Left lung (tissue), 10 donors: Measurements from ENCODE around the gene CDC37L1. TPM values are rescaled to one million over a fixed set of nuclear protein-coding genes. Genes with fewer than 3 reads are reported as not detected.

Source experiments
- ATAC-seq: fragments of 200-7000 bp; cut with Tn5 transposase; one replicate; pipeline ENCODE4 v1.9.1; 2020; ENCODE audit warnings: moderate library complexity
- DNase-seq, 4 donors: peaks; one replicate each; pipeline ENCODE4 v3.0.0-alpha.2; 2013 to 2020
- H3K27ac ChIP-seq, 2 donors: fragments of 200-600 bp; sonication (generic) in 1 of 2; one replicate each; pipeline versions ENCODE4 v1.5.0 to v1.8.0; 2020 to 2021
- H3K27me3 ChIP-seq, 2 donors: fragments of 200-600 bp; sonication (generic) in 1 of 2; one replicate each; pipeline versions ENCODE4 v1.5.0 to v1.8.0; 2020 to 2021
- H3K36me3 ChIP-seq, 2 donors: fragments of 200-600 bp; sonication (generic) in 1 of 2; one replicate each; pipeline versions ENCODE4 v1.5.0 to v1.8.0; 2020 to 2021
- H3K4me1 ChIP-seq, 2 donors: fragments of 200-600 bp; one replicate each; pipeline ENCODE4 v1.8.0; 2021
- H3K4me3 ChIP-seq, 2 donors: fragments of 200-600 bp; sonication (generic) in 1 of 2; one replicate each; pipeline versions ENCODE4 v1.5.0 to v1.8.0; 2020 to 2021; ENCODE audit warnings: mild to moderate bottlenecking in 1 of 2
- H3K9me3 ChIP-seq, 2 donors: fragments of 200-600 bp; sonication (generic) in 1 of 2; one replicate each; pipeline versions ENCODE4 v1.5.0 to v1.8.0; 2020 to 2021
- CTCF ChIP-seq, 2 donors: fragments of 200-600 bp; sonication (generic) in 1 of 2; IDR thresholded peaks; one replicate each; pipeline versions ENCODE4 v1.5.0 to v1.8.0; 2021; ENCODE audit warnings: antibody characterized with exemption in 2 of 2
- intact Hi-C, 2 donors: fragments of 100-400 bp; cut with DNase I; formaldehyde crosslinking; loops; one replicate each; pipeline versions ENCODE4 v1.11.2 to v1.14.2; 2022
- polyA plus RNA-seq, 6 donors: library from polyadenylated mRNA; unstranded; fragments of 120-200 nt; gene quantifications; one replicate each; pipeline ENCODE4 v1.2.1, GENCODE V29; 2013; ENCODE audit not compliant: insufficient read length in 6 of 6
- total RNA-seq, 2 donors: library from RNA; stranded (reverse); fragmentation: NEBNext Ultra II Directional; extraction: Animal tissue kit (Norgen Biotek cat#: 25700); gene quantifications; one replicate each; pipeline ENCODE4 v1.2.1, GENCODE V29; 2021
- donor health status: DM: no; HTN: yes; CAD: no.
- donor health status: DM: no; HTN: no; CAD: no.

Gene CDC37L1
- total and polyA plus RNA-seq, 8 donors: 13.9 to 19.2 (median 15.8) TPM

GRCh38 chr9:4721736-4722135 lies 42.4 kb downstream of the CDC37L1 start:
- DNase-seq (no peak), ATAC-seq (no peak)
- H3K36me3 ChIP-seq: peaks cover 0 to 46% of the 10 kb centered on the region in 2 donors
- no peak for TF ChIP-seq CTCF (IDR thresholded peaks at IDR 0.05)
- intact Hi-C loops: no loop called here
- H3K27ac ChIP-seq: no peak overlapping the region
- H3K9me3 ChIP-seq: no peaks in the 10 kb centered on the region
- H3K27me3 ChIP-seq: no peaks in the 10 kb centered on the region
- H3K4me1 ChIP-seq: no peaks in the 10 kb centered on the region
- H3K4me3 ChIP-seq: no peak overlapping the region

- TF ChIP-seq CTCF (IDR thresholded peaks at IDR 0.05): no peak
- no peak for ATAC-seq
- intact Hi-C loops: no loop called here
Measured at GRCh38 chr9:4725706-4726442, 46.5 kb downstream of the CDC37L1 start.

GRCh38 chr9:4727593-4727992 lies 48.2 kb downstream of the CDC37L1 start:
- no peak for ATAC-seq
- intact Hi-C loops: no loop called here
- no peak for DNase-seq

More at GRCh38 chr9:4725706-4726442, 46.5 kb downstream of the CDC37L1 start:
- Histone ChIP-seq H3K27me3 (no peaks in the 10 kb centered on the region), H3K36me3 (peaks cover 0 to 17% of the 10 kb centered on the region in 2 donors), H3K4me1 (no peaks in the 10 kb centered on the region), H3K9me3 (no peaks in the 10 kb centered on the region), H3K27ac (no peak overlapping the region), H3K4me3 (no peak overlapping the region)
- DNase-seq: no peak

GRCh38 chr9:4732890-4733289 lies 53.5 kb downstream of the CDC37L1 start:
- Histone ChIP-seq H3K27ac (no peak overlapping the region), H3K36me3 (no peaks in the 10 kb centered on the region), H3K9me3 (no peaks in the 10 kb centered on the region), H3K27me3 (no peaks in the 10 kb centered on the region), H3K4me1 (peaks cover 4 to 5% of the 10 kb centered on the region in 2 donors), H3K4me3 (no peak overlapping the region)
- no peak for TF ChIP-seq CTCF (IDR thresholded peaks at IDR 0.05)
- no peak for DNase-seq
- ATAC-seq: no peak
- intact Hi-C loops: no loop called here

More at GRCh38 chr9:4727593-4727992, 48.2 kb downstream of the CDC37L1 start:
- no peak for TF ChIP-seq CTCF (IDR thresholded peaks at IDR 0.05)
- no peaks in the 10 kb centered on the region for H3K9me3 ChIP-seq
- no peaks in the 10 kb centered on the region for H3K27me3 ChIP-seq
- no peak overlapping the region for H3K4me3 ChIP-seq
- H3K36me3 ChIP-seq: peaks cover 0 to 3% of the 10 kb centered on the region in 2 donors
- no peak overlapping the region for H3K27ac ChIP-seq
- no peaks in the 10 kb centered on the region for H3K4me1 ChIP-seq

- DNase-seq (no peak), ATAC-seq (no peak)
- no peak overlapping the region for H3K4me3 ChIP-seq
- H3K27me3 ChIP-seq: no peaks in the 10 kb centered on the region
- intact Hi-C loops: no loop called here
- no peaks in the 10 kb centered on the region for H3K36me3 ChIP-seq
- H3K27ac ChIP-seq: no peak overlapping the region
- no peak for TF ChIP-seq CTCF (IDR thresholded peaks at IDR 0.05)
- H3K9me3 ChIP-seq: no peaks in the 10 kb centered on the region
- H3K4me1 ChIP-seq: peaks cover 4 to 13% of the 10 kb centered on the region in 2 donors
Measured at GRCh38 chr9:4734150-4734549, 54.8 kb downstream of the CDC37L1 start.
